ENCODE data around the gene POLD2. TPM values are rescaled to one million over a fixed set of nuclear protein-coding genes. Genes with fewer than 3 reads are reported as not detected.

The POLD2 gene
- total RNA-seq, 1 experiment from 2014 or later, result 258 TPM

- peak; percentile 5 for DNase-seq (ENCODE audit: low spot score)
These were observed 29.9 kb upstream of the POLD2 start for GRCh38 chr7:44152971-44153947.

DNA sequence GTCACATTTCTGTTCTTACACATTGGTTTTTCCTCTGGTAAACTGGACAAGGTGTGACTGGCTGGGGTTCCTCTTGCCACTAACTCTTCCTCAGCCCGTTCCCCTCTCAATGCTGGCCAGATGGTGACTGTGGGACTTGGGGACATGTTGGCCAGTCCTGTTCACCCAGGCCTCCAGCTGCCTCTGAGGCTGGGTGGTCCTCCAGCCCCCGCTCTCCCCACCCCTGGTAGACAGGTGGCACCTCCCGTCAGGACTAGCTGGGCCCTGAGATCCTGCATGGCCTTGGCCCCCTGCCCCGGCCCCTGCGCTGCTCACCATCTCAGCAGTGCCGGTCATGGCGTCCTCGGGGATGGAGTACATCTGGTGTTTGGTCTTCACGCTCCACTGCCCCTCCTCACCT is 28.6 kb upstream of the POLD2 start:
- no peak for DNase-seq (ENCODE audit: low spot score)

GRCh38 chr7:44150966-44151941 is 27.9 kb upstream of the POLD2 start:
- DNase-seq (ENCODE audit: low spot score), result no peak

DNA sequence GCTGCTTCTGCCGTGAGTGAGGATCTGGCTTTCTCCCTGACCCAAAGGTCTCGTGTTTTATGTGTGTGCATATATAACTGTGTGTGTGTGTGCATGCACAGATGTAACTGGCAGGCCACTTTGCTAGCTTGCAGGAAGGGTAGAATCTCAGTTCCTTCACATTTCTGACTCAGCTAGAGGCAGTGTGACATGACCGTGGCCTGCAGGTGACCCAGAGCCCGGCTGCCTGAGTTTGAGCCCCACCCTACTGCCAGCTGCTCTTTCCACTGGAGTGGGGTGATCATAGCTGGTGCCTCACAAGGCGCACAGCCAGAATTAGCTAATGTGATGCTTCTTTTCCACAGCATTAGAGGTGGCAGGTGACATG is 27.1 kb upstream of the POLD2 start:
- DNase-seq (ENCODE audit: low spot score), result no peak

- no peak for DNase-seq (ENCODE audit: low spot score)
These were observed 26.5 kb upstream of the POLD2 start for GRCh38 chr7:44149571-44150465.

GRCh38 chr7:44148961-44149536 is 25.7 kb upstream of the POLD2 start:
- DNase-seq (ENCODE audit: low spot score), result no peak

GRCh38 chr7:44148166-44148565 is 24.8 kb upstream of the POLD2 start:
- DNase-seq (ENCODE audit: low spot score), result no peak

- DNase-seq (ENCODE audit: low spot score), result no peak
These were observed 24.0 kb upstream of the POLD2 start for GRCh38 chr7:44147026-44147991.

DNA sequence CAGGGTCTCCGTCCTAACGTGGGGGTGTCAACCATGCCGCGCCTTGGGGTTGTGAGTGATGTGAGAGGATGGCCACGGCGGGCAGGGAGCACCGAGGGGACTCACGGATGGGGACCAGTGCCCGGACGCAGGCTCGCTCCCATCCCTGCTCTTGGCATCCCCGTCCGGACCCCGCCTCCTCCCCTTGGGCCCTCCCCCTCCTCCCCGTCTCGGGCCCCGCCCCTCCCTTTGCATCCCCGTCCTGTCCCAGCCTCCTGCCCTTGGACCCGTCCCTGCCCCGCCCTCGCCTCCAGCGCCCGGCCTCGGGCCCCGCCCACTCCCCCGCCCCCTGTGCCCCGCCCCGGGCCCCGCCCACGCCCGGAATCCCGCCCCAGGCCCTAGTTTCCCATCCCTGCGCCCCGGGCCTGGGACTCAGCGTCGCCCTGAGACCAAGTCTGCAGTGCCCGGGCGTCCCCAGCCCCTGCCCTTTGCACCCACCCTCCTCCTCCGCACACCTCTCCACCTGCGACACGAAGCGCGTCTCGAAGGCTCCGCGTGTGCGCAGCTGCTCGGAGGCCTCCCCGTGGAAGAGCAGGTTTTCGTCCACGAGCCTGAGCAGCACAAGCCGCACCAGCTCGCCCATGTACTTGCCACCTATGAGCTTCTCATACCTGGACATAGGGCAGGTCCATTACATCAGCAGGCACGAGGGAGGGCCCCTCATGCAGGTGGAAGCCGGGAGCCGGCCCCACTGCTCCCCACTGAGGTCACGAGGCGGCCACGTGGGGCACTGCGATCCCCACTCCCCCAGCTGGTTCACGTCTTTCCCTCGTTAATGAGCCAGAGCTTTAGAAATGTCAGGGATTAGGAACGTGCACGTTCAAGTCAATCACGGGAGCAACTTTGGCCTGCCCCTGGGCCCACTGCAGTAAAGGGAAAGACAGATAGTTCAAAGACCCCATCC is 22.9 kb upstream of the POLD2 start:
- DNase-seq (ENCODE audit: low spot score), result peak; percentile 24

- DNase-seq (ENCODE audit: low spot score), result no peak
These were observed 22.2 kb upstream of the POLD2 start for GRCh38 chr7:44145479-44145968.

DNA sequence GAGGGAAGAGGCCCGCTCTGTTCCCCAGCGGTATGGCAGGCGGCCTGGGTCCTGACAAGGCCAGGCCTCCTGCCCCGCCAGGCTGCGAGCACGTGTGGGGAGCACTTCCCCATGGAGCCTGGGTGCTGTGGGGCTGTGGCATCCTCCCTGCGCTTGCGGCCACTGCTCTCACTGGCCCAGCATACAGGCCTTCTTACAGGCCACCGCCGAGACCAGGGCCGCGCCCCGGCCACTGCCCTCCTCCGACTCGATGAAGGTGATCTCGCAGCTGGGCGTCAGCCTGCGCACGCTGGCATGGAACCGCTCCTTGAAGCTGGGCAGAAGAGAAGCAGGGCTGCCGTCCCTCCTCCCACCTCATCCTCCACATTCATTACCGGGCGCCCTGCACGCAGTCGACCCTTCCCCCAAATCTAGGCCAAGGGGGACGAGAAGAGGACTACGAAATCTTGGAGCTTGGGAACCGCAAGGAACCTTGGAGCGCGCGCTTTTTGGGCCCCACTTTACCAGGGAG is 21.7 kb upstream of the POLD2 start:
- no peak for DNase-seq (ENCODE audit: low spot score)

GRCh38 chr7:44144426-44144967 is 21.1 kb upstream of the POLD2 start:
- DNase-seq (ENCODE audit: low spot score), result no peak

- DNase-seq (ENCODE audit: low spot score), result no peak
These were observed 20.4 kb upstream of the POLD2 start for GRCh38 chr7:44143646-44144250.

GRCh38 chr7:44142028-44142427 is 18.7 kb upstream of the POLD2 start:
- DNase-seq (ENCODE audit: low spot score), result no peak

GRCh38 chr7:44141221-44141850 is 18.0 kb upstream of the POLD2 start, which contains the start of gene MYL7:
TSS of gene MYL7 (minus strand) at chr7:44141332. CDS start at chr7:44141305, 27 bp downstream.
- DNase-seq (ENCODE audit: low spot score), result no peak

DNA sequence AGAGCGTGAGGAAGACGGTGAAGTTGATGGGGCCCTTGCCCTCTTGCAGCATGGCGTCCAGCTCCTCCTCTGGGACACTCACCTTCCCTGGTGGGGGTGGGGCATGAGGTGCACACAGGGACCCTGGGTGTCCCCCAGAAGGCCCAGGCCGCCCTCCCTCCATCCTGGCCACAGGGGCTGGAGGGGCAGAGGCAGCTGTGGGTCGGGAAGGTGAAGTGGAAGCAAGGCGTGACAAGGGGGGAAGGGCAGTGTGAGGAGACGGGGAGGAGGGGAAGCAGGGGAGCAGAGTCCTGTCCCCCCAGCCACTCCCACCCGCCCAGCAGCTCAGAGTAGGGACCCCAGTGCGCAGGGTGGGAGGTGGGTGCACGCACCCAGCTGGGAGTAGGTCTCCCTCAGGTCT is 17.0 kb upstream of the POLD2 start:
- DNase-seq (ENCODE audit: low spot score), result no peak

Measured in HT-29 (cell line).